ENCODE measurements around the gene YTHDF1.

Gene YTHDF1

DNA sequence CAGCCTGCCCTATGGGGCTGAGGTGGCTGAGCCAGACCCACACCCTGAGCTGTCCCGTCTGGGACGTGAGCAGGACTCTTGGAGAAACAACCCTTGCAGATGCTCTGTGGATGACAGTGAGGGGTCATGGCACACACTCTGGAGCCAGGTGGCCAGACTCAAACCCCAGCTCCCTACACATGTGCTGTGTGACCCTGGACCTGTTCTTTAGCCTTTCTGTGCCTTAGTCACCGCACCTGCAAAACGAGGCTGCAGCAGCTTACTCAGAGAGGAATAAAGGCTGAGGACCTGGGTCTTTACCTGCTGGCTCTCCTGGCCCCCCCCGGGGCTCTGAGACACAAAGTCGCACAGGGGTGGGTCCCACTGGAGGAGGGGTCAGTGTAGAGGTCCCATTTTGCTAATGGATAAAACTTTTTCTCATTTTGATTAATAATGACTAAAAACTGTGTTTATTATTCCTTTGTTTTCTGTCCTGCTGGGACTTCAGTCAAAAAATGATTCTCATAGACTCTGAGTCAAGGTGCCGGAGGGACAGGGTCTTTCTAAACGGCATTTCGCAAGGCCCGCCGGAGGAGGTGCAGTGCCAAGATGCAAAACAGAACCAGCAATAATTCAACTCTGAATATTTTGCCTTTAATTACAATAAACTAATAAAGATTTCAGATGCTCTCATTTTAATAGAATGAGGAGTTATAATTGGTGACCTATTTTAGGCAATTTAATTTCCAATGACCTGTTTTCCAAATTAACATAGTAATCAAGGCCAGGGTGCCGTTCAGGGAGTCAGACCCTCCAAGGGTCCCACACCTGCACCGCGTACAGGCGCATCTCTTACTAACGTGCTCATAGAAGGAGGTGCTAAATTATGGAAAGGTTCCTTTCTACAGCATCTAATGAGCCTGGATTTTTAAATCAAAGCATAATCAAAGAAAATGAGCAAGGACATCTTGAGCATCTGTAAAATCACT, 62.4 kb downstream of the YTHDF1 start:
- no peak overlapping the region for H3K9ac ChIP-seq (ENCODE audit: low read length in 2 of 2)
- no peak overlapping the region for H3K4me3 ChIP-seq (ENCODE audit: low read length in 2 of 2)
- no peak overlapping the region for H3K27ac ChIP-seq (ENCODE audit: low read length)
- H3K4me1 ChIP-seq (ENCODE audit: control insufficient read depth, insufficient read depth, low read length): no peaks in the 10 kb centered on the region
- H3K27me3 ChIP-seq (ENCODE audit: control insufficient read depth in 1 of 2, insufficient read depth in 2 of 2, low read length in 2 of 2): peaks cover 43 to 47% of the 10 kb centered on the region in 2 donors
- H3K9me3 ChIP-seq (ENCODE audit: control insufficient read depth in 2 of 2, low read length in 2 of 2): peaks cover 0 to 1% of the 10 kb centered on the region in 2 donors
- H3K36me3 ChIP-seq (ENCODE audit: control insufficient read depth in 2 of 2, insufficient read depth in 2 of 2, low read length in 2 of 2): no peaks in the 10 kb centered on the region

DNA sequence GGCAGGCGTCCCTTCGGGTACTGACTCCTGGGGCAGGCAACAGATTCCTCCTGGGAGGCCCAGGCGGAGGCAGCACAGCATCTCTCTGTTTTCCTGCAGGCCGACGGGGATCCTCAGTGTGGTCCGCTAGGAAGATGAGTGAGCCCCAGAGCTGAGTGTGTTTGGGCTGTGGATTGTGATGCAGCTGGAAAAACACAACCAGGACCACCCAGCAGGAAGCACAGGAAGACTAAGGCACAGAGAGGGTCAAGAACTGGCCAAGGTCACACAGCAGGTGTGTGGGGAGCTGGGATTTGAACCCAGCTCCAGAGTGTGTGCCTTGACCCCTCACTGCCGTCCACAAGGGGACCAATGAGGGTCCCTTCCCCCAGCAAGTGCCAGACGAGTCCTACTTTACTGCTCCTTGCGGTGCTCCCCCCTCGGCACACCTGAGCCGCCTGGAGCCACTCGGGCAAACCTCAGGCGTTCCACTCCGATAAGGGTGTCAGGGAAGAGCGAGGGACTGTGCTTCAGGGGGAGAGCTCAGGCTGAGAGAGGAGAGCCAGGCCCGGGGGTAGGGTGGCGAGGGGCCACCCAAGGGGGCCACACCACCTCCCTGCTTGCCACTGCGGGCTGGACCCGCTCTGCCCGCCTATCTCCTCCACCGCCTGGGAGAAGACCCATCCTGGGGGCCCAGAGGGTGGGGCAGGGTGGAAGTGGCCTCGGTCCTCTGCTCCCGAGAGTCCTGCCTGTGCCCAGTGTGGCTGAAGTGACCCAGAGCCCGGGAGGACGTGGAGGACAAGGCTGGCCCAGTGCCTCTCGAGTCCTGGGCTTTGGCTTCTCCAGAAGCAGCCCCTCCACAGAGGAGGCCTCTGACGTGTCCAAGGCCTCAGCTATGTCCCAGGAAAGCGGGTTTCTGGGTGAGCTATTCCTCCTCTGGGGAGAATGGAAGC, 63.3 kb downstream of the YTHDF1 start:
- no peak overlapping the region for H3K27ac ChIP-seq (ENCODE audit: low read length)
- H3K9ac ChIP-seq (ENCODE audit: low read length in 2 of 2): no peak overlapping the region
- H3K27me3 ChIP-seq (ENCODE audit: control insufficient read depth in 1 of 2, insufficient read depth in 2 of 2, low read length in 2 of 2): peaks cover 39 to 46% of the 10 kb centered on the region in 2 donors
- H3K36me3 ChIP-seq (ENCODE audit: control insufficient read depth in 2 of 2, insufficient read depth in 2 of 2, low read length in 2 of 2): no peaks in the 10 kb centered on the region
- peaks cover 0 to 7% of the 10 kb centered on the region in 2 donors for H3K9me3 ChIP-seq (ENCODE audit: control insufficient read depth in 2 of 2, low read length in 2 of 2)
- no peak overlapping the region for H3K4me3 ChIP-seq (ENCODE audit: low read length in 2 of 2)
- H3K4me1 ChIP-seq (ENCODE audit: control insufficient read depth, insufficient read depth, low read length): no peaks in the 10 kb centered on the region

DNA sequence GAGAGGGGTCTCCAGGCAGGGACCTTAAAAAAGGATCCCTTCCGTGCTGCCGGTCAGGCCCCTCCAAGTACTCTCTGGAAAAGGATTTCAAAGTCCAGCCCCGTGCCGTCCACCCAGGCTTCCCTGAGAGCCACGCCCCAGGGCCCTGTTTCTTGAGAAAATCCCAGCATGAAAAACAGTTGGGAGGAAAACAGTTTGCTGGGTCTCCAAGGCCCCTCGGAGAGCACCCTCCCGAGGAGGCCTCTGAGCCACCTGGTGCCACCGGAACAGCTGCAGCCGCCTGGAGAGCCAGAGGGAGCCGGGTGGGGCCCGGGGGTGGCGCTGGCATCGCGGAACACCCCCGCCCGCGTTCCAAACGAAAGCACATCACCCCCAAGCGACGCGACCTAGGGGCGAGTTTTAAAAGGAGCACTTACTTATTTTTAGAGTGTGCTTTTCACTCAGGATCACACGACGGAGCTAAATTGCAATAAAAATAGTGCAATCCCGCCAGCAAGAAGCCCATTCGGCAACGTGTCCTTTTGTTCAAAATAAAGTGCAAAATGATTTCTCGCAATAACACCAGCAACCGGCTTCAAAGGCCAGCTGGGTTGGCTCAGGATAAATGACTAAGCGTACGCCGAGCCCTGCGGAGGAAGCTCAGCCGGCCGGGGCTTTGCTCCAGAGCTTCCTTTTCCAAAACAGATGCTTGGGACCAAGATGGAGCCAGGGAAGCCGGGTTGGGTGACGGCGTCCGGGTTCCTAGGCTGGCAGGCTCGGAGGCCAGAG, 64.2 kb downstream of the YTHDF1 start:
- H3K27ac ChIP-seq (ENCODE audit: low read length): no peak overlapping the region
- H3K9me3 ChIP-seq (ENCODE audit: control insufficient read depth in 2 of 2, low read length in 2 of 2): peaks cover 0 to 8% of the 10 kb centered on the region in 2 donors
- H3K27me3 ChIP-seq (ENCODE audit: control insufficient read depth in 1 of 2, insufficient read depth in 2 of 2, low read length in 2 of 2): peaks cover 39 to 46% of the 10 kb centered on the region in 2 donors
- H3K9ac ChIP-seq (ENCODE audit: low read length in 2 of 2): no peak overlapping the region
- no peak overlapping the region for H3K4me3 ChIP-seq (ENCODE audit: low read length in 2 of 2)
- no peaks in the 10 kb centered on the region for H3K4me1 ChIP-seq (ENCODE audit: control insufficient read depth, insufficient read depth, low read length)
- no peaks in the 10 kb centered on the region for H3K36me3 ChIP-seq (ENCODE audit: control insufficient read depth in 2 of 2, insufficient read depth in 2 of 2, low read length in 2 of 2)

GRCh38 chr20:63150911-63151531, 64.9 kb downstream of the YTHDF1 start:
- peaks cover 35 to 43% of the 10 kb centered on the region in 2 donors for H3K27me3 ChIP-seq (ENCODE audit: control insufficient read depth in 1 of 2, insufficient read depth in 2 of 2, low read length in 2 of 2)
- no peak overlapping the region for H3K27ac ChIP-seq (ENCODE audit: low read length)
- peaks cover 0 to 11% of the 10 kb centered on the region in 2 donors for H3K9me3 ChIP-seq (ENCODE audit: control insufficient read depth in 2 of 2, low read length in 2 of 2)
- no peak overlapping the region for H3K4me3 ChIP-seq (ENCODE audit: low read length in 2 of 2)
- H3K9ac ChIP-seq (ENCODE audit: low read length in 2 of 2): no peak overlapping the region
- no peaks in the 10 kb centered on the region for H3K4me1 ChIP-seq (ENCODE audit: control insufficient read depth, insufficient read depth, low read length)
- H3K36me3 ChIP-seq (ENCODE audit: control insufficient read depth in 2 of 2, insufficient read depth in 2 of 2, low read length in 2 of 2): no peaks in the 10 kb centered on the region

DNA sequence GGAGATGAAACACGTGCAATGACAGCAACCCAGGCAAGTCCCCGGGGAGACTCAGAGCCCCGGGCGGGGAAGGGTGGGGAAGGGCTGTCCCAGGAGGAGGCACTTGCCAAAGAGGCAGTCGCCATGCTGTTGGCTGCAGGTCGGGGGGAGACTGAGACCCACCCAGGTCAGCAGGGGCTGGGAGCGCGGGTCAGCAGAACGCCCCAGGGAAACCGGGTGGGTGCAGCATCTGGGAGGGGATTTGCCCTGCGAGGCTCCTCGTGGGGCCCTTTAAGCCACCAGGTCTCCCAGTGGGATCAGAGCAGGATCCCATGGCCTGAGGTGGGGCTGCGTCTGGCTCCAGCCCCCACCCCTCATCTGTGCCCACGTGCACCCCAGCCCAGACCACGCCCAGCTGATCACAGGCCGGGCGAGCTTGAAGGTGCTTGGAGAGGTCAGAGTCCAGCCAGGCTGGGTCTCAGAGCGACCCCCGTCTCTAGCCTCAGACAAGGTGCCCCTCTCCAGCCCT, 65.5 kb downstream of the YTHDF1 start:
- no peak overlapping the region for H3K4me3 ChIP-seq (ENCODE audit: low read length in 2 of 2)
- no peaks in the 10 kb centered on the region for H3K4me1 ChIP-seq (ENCODE audit: control insufficient read depth, insufficient read depth, low read length)
- H3K36me3 ChIP-seq (ENCODE audit: control insufficient read depth in 2 of 2, insufficient read depth in 2 of 2, low read length in 2 of 2): no peaks in the 10 kb centered on the region
- H3K27me3 ChIP-seq (ENCODE audit: control insufficient read depth in 1 of 2, insufficient read depth in 2 of 2, low read length in 2 of 2): peaks cover 32 to 43% of the 10 kb centered on the region in 2 donors
- H3K9me3 ChIP-seq (ENCODE audit: control insufficient read depth in 2 of 2, low read length in 2 of 2): peaks cover 0 to 11% of the 10 kb centered on the region in 2 donors
- no peak overlapping the region for H3K27ac ChIP-seq (ENCODE audit: low read length)
- no peak overlapping the region for H3K9ac ChIP-seq (ENCODE audit: low read length in 2 of 2)

GRCh38 chr20:63149531-63150192, 66.3 kb downstream of the YTHDF1 start:
- Histone ChIP-seq H3K36me3 (ENCODE audit: control insufficient read depth in 2 of 2, insufficient read depth in 2 of 2, low read length in 2 of 2) (no peaks in the 10 kb centered on the region), H3K27me3 (ENCODE audit: control insufficient read depth in 1 of 2, insufficient read depth in 2 of 2, low read length in 2 of 2) (peaks cover 28 to 44% of the 10 kb centered on the region in 2 donors), H3K9ac (ENCODE audit: low read length in 2 of 2) (no peak overlapping the region), H3K4me1 (ENCODE audit: control insufficient read depth, insufficient read depth, low read length) (no peaks in the 10 kb centered on the region), H3K4me3 (ENCODE audit: low read length in 2 of 2) (no peak overlapping the region), H3K9me3 (ENCODE audit: control insufficient read depth in 2 of 2, low read length in 2 of 2) (peaks cover 0 to 11% of the 10 kb centered on the region in 2 donors), H3K27ac (ENCODE audit: low read length) (no peak overlapping the region)

GRCh38 chr20:63148696-63149095, 67.2 kb downstream of the YTHDF1 start:
- H3K4me1 ChIP-seq (ENCODE audit: control insufficient read depth, insufficient read depth, low read length): no peaks in the 10 kb centered on the region
- no peak overlapping the region for H3K27ac ChIP-seq (ENCODE audit: low read length)
- H3K9ac ChIP-seq (ENCODE audit: low read length in 2 of 2): no peak overlapping the region
- H3K27me3 ChIP-seq (ENCODE audit: control insufficient read depth in 1 of 2, insufficient read depth in 2 of 2, low read length in 2 of 2): peaks cover 28 to 37% of the 10 kb centered on the region in 2 donors
- H3K4me3 ChIP-seq (ENCODE audit: low read length in 2 of 2): no peak overlapping the region
- no peaks in the 10 kb centered on the region for H3K36me3 ChIP-seq (ENCODE audit: control insufficient read depth in 2 of 2, insufficient read depth in 2 of 2, low read length in 2 of 2)
- peaks cover 0 to 11% of the 10 kb centered on the region in 2 donors for H3K9me3 ChIP-seq (ENCODE audit: control insufficient read depth in 2 of 2, low read length in 2 of 2)

DNA sequence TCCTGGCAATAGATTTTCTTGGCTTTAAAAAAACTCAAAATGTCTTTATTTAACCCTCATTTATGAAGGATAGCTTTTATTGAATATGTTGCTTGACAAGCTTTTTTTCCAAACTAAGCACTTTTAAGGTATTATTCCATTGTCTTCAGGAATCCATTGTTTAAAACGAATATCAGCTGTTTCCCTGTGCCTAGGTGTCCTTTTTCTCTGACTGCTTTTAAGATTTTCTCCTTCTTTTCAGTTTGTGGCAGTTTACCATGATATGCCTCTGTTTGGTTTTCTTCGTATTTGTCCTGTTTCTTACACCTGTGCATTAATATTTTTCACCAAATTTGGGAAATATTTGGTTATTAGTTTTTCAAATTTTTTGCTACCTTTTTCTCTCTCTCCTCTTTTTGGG, 68.4 kb downstream of the YTHDF1 start:
- Histone ChIP-seq H3K27me3 (ENCODE audit: control insufficient read depth in 1 of 2, insufficient read depth in 2 of 2, low read length in 2 of 2) (peaks cover 23 to 29% of the 10 kb centered on the region in 2 donors), H3K4me1 (ENCODE audit: control insufficient read depth, insufficient read depth, low read length) (no peaks in the 10 kb centered on the region), H3K36me3 (ENCODE audit: control insufficient read depth in 2 of 2, insufficient read depth in 2 of 2, low read length in 2 of 2) (no peaks in the 10 kb centered on the region), H3K27ac (ENCODE audit: low read length) (no peak overlapping the region), H3K9ac (ENCODE audit: low read length in 2 of 2) (no peak overlapping the region), H3K9me3 (ENCODE audit: control insufficient read depth in 2 of 2, low read length in 2 of 2) (peaks cover 0 to 11% of the 10 kb centered on the region in 2 donors), H3K4me3 (ENCODE audit: low read length in 2 of 2) (no peak overlapping the region)

Data from stomach smooth muscle (tissue), 2 donors.